ENCODE measurements around the gene SYDE2.

SYDE2 gene

DNA sequence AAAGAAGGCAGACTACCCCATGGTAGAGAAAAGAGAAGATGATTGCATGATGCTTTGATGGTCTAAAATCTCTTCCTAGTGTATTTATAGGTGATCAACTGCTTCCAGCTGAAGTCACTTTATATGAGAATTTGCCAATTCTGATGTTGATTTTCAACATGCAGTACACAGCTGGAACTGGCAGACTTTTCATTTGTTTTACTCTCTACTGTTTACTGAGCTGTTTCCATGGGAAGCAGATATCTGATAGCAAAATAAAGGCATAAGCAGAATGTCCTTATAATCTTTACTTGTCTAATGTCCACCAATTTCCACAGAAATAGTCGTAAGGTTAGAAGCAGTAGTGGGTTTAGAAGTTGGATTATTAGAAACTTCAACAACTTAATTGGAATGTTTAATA lies 74.9 kb downstream of the SYDE2 start:
- no peak for DNase-seq (ENCODE audit: low read depth)

- DNase-seq (ENCODE audit: low read depth), result no peak
Measured at GRCh38 chr1:85124091-85124490, 76.7 kb downstream of the SYDE2 start.

DNA sequence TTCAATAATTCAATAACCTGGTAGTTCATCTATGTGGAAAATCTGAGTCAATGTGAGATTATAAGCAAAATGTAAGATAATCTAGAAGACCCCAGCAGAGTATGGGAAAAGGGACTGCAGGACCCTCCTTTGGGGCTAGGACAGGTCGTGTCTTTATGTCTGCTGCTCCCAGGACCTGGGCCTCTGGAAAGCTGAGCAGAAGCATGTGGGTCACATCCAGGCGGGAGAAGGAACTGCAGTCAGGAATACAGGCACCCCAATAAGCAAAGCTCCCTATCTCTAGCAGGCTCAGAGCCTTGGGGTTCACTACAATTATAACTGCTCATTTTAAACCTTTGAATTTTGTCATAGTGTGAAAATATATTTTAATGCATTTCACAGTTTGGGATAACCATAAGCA lies 78.6 kb downstream of the SYDE2 start:
- no peak for DNase-seq (ENCODE audit: low read depth)

- no peak for DNase-seq (ENCODE audit: low read depth)
Measured at GRCh38 chr1:85121744-85122143, 79.1 kb downstream of the SYDE2 start.

GRCh38 chr1:85118751-85119150 lies 82.1 kb downstream of the SYDE2 start:
- no peak for DNase-seq (ENCODE audit: low read depth)

DNA sequence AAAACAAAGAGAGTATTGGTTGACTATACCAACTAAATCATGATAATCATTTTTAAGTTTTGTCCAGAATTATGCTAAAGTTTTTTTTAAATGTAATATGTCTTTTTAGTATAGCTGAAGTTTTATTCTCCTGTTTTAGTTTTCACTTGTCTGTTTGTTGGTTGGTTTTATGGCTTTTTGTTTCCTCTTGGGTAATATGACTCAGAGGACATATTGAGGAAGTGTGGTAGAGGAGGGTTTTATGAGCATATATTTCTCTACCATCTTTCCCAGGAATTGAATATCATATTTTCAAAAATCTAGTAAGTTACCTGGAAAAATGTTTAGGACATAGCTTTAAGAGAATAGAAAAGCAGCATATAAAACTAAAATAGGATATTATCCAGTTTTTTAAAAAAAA lies 84.0 kb downstream of the SYDE2 start:
- no peak for DNase-seq (ENCODE audit: low read depth)

GRCh38 chr1:85115933-85116332 lies 84.9 kb downstream of the SYDE2 start:
- DNase-seq (ENCODE audit: low read depth), result no peak

- DNase-seq (ENCODE audit: low read depth), result no peak
Measured at GRCh38 chr1:85111695-85112094, 89.1 kb downstream of the SYDE2 start.

- peak; percentile 4 for DNase-seq (ENCODE audit: low read depth)
Measured at GRCh38 chr1:85109475-85109874, 91.3 kb downstream of the SYDE2 start.
